Endothelial cell of umbilical vein (primary cell): ENCODE data around the gene FXYD7. TPM values are rescaled to one million over a fixed set of nuclear protein-coding genes. Genes with fewer than 3 reads are reported as not detected.

Source experiments
- BruUV-seq: library from RNA; stranded (reverse); fragments of 400-500 nt; replicated peaks from 2 replicates; lab custom pipeline; 2021; lab: Mats Ljungman, UMichigan
- CTCF ChIA-PET: fragments of 300-600, 350-600 bp; sonication (Branson Sonifier 250); formaldehyde crosslinking; loops from one replicate; lab custom pipeline; 2021; ENCODE audit warnings: antibody characterized with exemption, inconsistent platforms; lab: Charles Lee
- POLR2A ChIA-PET: fragments of 300-600, 350-600 bp; sonication (Branson Sonifier 250); formaldehyde crosslinking; loops from one replicate; lab custom pipeline; 2021; ENCODE audit warnings: antibody characterized with exemption, inconsistent platforms; lab: Charles Lee
- DNase-seq: peaks from one replicate; pipeline ENCODE4 v3.0.0-alpha.2; 2011; ENCODE audit warnings: low read depth, low spot score
- FAIRE-seq: peaks from 2 replicates; lab custom pipeline; 2011; peaks lifted over from hg19 to GRCh38; lab: Jason Lieb, UNC
- H2AFZ ChIP-seq: 2 replicates; pipeline ENCODE4 v1.6.0; 2012; ENCODE audit warnings: low read depth, low read length, control low read depth, inconsistent platforms
- H3K27ac ChIP-seq: 2 replicates; pipeline ENCODE4 v1.5.1; 2011; ENCODE audit warnings: low read depth, mild to moderate bottlenecking, control low read depth, low read length, moderate library complexity; ENCODE audit not compliant: insufficient read depth
- H3K27me3 ChIP-seq, 2 experiments: 2 replicates each; pipeline versions ENCODE4 v1.6.0 to v1.6.1; 2011; ENCODE audit warnings: low read length in 2 of 2, mixed read lengths in 1 of 2; ENCODE audit not compliant: control insufficient read depth in 2 of 2, insufficient read depth in 2 of 2
- H3K36me3 ChIP-seq, 2 experiments: 2 replicates in 1 of 2; 3 replicates in 1 of 2; pipeline ENCODE4 v1.5.1; 2011; ENCODE audit warnings: low read length in 2 of 2, mild to moderate bottlenecking in 1 of 2, moderate library complexity in 1 of 2; ENCODE audit not compliant: control insufficient read depth in 2 of 2, insufficient read depth in 2 of 2; ENCODE audit errors: extremely low read depth in 1 of 2
- H3K4me1 ChIP-seq: 3 replicates; pipeline ENCODE4 v1.5.1; 2011; ENCODE audit warnings: mild to moderate bottlenecking, low read length; ENCODE audit not compliant: control insufficient read depth, insufficient read depth; ENCODE audit errors: extremely low read depth
- H3K4me2 ChIP-seq: 2 replicates; pipeline ENCODE4 v1.6.1; 2011; ENCODE audit warnings: low read length, control low read depth, mixed read lengths; ENCODE audit not compliant: insufficient read depth
- H3K4me3 ChIP-seq, 3 experiments: fragments of 200-600 bp in 1 of 3; sonication (generic), shearing (Covaris generic) in 1 of 3; replicated peaks in 1 of 3; 2 replicates each; pipeline ENCODE4 v1.5.1; 2011 to 2016; ENCODE audit warnings: control low read depth in 3 of 3, low read length in 3 of 3, mild to moderate bottlenecking in 2 of 3, inconsistent platforms in 1 of 3, low read depth in 1 of 3, moderate library complexity in 1 of 3; ENCODE audit not compliant: insufficient read depth in 1 of 3
- H3K79me2 ChIP-seq: 2 replicates; pipeline ENCODE4 v1.6.0; 2012; ENCODE audit warnings: low read length, inconsistent platforms; ENCODE audit not compliant: control insufficient read depth, insufficient read depth
- H3K9ac ChIP-seq: replicated peaks from 2 replicates; pipeline ENCODE3; 2011; ENCODE audit warnings: low read length, control low read depth; ENCODE audit not compliant: insufficient read depth; ENCODE audit errors: extremely low read depth
- H3K9me1 ChIP-seq: replicated peaks from 3 replicates; pipeline ENCODE4 v1.6.0; 2011; ENCODE audit warnings: mild to moderate bottlenecking, low read length; ENCODE audit not compliant: control insufficient read depth, insufficient read depth; ENCODE audit errors: extremely low read depth
- H3K9me3 ChIP-seq: replicated peaks from 2 replicates; pipeline ENCODE4 v1.5.1; 2012; ENCODE audit warnings: low read length, inconsistent platforms; ENCODE audit not compliant: control insufficient read depth, insufficient read depth
- H4K20me1 ChIP-seq: replicated peaks from 2 replicates; pipeline ENCODE3; 2011; ENCODE audit warnings: mild to moderate bottlenecking, low read length; ENCODE audit not compliant: control insufficient read depth, insufficient read depth; ENCODE audit errors: extremely low read depth
- EZH2 ChIP-seq: IDR thresholded peaks from 2 replicates; pipeline ENCODE4 v1.6.1; 2012; ENCODE audit warnings: borderline replicate concordance, low read depth, mild to moderate bottlenecking, moderate library complexity, low read length, inconsistent platforms; ENCODE audit not compliant: severe bottlenecking
- FOS ChIP-seq: IDR thresholded peaks from 2 replicates; pipeline ENCODE4 v1.6.1; 2011; ENCODE audit warnings: mild to moderate bottlenecking, low read length, moderate library complexity, borderline replicate concordance; ENCODE audit not compliant: insufficient read depth
- GATA2 ChIP-seq: IDR thresholded peaks from 2 replicates; pipeline ENCODE4 v1.7.0; 2011; ENCODE audit warnings: low read depth, mild to moderate bottlenecking, moderate library complexity, mixed read lengths, low read length; ENCODE audit not compliant: insufficient read length, insufficient read depth
- JUN ChIP-seq: IDR thresholded peaks from 2 replicates; pipeline ENCODE4 v1.6.1; 2011; ENCODE audit warnings: borderline replicate concordance, low read depth; ENCODE audit not compliant: insufficient read length, insufficient read depth
- MYC ChIP-seq: IDR thresholded peaks from one replicate; pipeline ENCODE4 v1.6.1; 2011; ENCODE audit warnings: mild to moderate bottlenecking, low read depth, low read length
- POLR2A ChIP-seq: IDR thresholded peaks from 2 replicates; pipeline ENCODE4 v1.6.1; 2012; ENCODE audit warnings: low read depth, mild to moderate bottlenecking, control low read depth, low read length
- POLR2AphosphoS5 ChIP-seq: IDR thresholded peaks from 2 replicates; pipeline ENCODE4 v1.6.1; 2012; ENCODE audit warnings: low read depth, mild to moderate bottlenecking, control low read depth, low read length, moderate library complexity; ENCODE audit not compliant: insufficient read depth
- dilution Hi-C: fragments of 300-500 bp; cut with MboI; formaldehyde crosslinking; loops from one replicate; pipeline ENCODE4 v1.15.0; 2019; ENCODE audit warnings: low sequenced_read_pairs; ENCODE audit not compliant: extremely low pct_ligation_motif_present
- intact Hi-C: fragments of 100-400 bp; cut with micrococcal nuclease; formaldehyde crosslinking; loops from one replicate; pipeline ENCODE4 v1.10.0; 2022
- polyA plus RNA-seq, 4 experiments: library from polyadenylated mRNA; depleted of rRNA in 3 of 4; stranded (reverse) in 3 of 4; unstranded in 1 of 4; fragments of >200 nt; gene quantifications; 2 replicates each; pipeline versions ENCODE4 v1.2.1 to v1.2.3, GENCODE V29; 2011 to 2012; ENCODE audit warnings: missing spikeins in 1 of 4
- total RNA-seq: library from RNA; stranded (reverse); gene quantifications from 2 replicates; pipeline ENCODE4 v1.2.3, GENCODE V29; 2021
- TF ChIP-seq, protein P1 (sequence below), 2 donors: IDR thresholded peaks; 1 replicate in 1 of 2; 2 replicates in 1 of 2; pipeline ENCODE4 v1.5.1; 2011; ENCODE audit warnings: low read length in 2 of 2, mild to moderate bottlenecking in 2 of 2, moderate library complexity in 2 of 2, control low read depth in 1 of 2, inconsistent platforms in 1 of 2, low read depth in 1 of 2; ENCODE audit not compliant: insufficient read depth in 1 of 2; ENCODE audit errors: extremely low read depth in 1 of 2
- TF ChIP-seq, protein P2 (sequence below): IDR thresholded peaks from 2 replicates; pipeline ENCODE4 v1.6.1; 2011; ENCODE audit not compliant: insufficient read depth, insufficient read length

The FXYD7 gene
- total and polyA plus RNA-seq, 2 donors (not counting 3 experiments of a cell fraction or from before 2014, with no cell fraction given) = not detected

DNA sequence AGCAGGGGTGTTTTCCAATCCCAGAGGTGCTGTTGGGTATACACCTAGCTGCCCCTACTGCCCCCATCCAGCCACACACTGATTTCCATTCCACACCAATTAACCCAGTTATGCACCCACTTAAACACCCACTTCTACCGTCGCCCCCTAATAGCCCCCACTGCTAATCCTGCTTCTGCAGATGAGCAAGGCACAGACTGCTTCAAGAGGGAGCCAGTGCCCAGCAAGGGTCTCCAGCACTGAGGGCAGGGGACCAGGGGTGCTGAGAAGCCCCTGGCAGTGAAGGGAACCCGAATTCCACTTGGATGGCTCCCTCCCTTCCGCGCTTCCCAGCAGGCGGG lies 1.2 kb downstream of the FXYD7 start:
- H3K9me1 ChIP-seq = no peaks in the 10 kb centered on the region
- H2AFZ ChIP-seq = no peak overlapping the region
- TF ChIP-seq, protein P1, sequence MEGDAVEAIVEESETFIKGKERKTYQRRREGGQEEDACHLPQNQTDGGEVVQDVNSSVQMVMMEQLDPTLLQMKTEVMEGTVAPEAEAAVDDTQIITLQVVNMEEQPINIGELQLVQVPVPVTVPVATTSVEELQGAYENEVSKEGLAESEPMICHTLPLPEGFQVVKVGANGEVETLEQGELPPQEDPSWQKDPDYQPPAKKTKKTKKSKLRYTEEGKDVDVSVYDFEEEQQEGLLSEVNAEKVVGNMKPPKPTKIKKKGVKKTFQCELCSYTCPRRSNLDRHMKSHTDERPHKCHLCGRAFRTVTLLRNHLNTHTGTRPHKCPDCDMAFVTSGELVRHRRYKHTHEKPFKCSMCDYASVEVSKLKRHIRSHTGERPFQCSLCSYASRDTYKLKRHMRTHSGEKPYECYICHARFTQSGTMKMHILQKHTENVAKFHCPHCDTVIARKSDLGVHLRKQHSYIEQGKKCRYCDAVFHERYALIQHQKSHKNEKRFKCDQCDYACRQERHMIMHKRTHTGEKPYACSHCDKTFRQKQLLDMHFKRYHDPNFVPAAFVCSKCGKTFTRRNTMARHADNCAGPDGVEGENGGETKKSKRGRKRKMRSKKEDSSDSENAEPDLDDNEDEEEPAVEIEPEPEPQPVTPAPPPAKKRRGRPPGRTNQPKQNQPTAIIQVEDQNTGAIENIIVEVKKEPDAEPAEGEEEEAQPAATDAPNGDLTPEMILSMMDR (IDR thresholded peaks at IDR 0.05; ENCODE audit: extremely low read depth in 1 of 2, insufficient read depth in 1 of 2, low read depth in 1 of 2, low read length in 2 of 2) = no peak
- TF ChIP-seq, protein P2, sequence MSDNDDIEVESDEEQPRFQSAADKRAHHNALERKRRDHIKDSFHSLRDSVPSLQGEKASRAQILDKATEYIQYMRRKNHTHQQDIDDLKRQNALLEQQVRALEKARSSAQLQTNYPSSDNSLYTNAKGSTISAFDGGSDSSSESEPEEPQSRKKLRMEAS = no peak
- TF ChIP-seq POLR2AphosphoS5 = no peak
- TF ChIP-seq GATA2 = no peak
- no peak for TF ChIP-seq EZH2
- TF ChIP-seq MYC = no peak
- no peak for TF ChIP-seq POLR2A
- no peak for TF ChIP-seq FOS
- no peak for TF ChIP-seq JUN
- FAIRE-seq (no peak), DNase-seq (no peak)
- no peak overlapping the region for H3K4me2 ChIP-seq
- no TSS peak for BruUV-seq
- ChIA-PET CTCF (no interaction called here), POLR2A (no interaction called here)
- no peaks in the 10 kb centered on the region for H3K79me2 ChIP-seq
- H3K27ac ChIP-seq = no peak overlapping the region
- no peaks in the 10 kb centered on the region for H4K20me1 ChIP-seq
- peaks cover 16 to 17% of the 10 kb centered on the region in 2 experiments for H3K27me3 ChIP-seq
- no peaks in the 10 kb centered on the region for H3K36me3 ChIP-seq
- intact Hi-C loops (loop anchor here (5.0 kb wide), 1 partner anchor 182 kb away; the partner anchor contains the start of gene ZNF792), dilution Hi-C loops (no loop called here)
- H3K9ac ChIP-seq = no peak overlapping the region
- H3K4me1 ChIP-seq = peaks cover 11% of the 10 kb centered on the region
- H3K9me3 ChIP-seq = no peaks in the 10 kb centered on the region
- no peak overlapping the region for H3K4me3 ChIP-seq
